MM.1S (cell line): ENCODE results near the gene SNRPA1.

Source experiments
- CTCF ChIP-seq: fragments of 300-600 bp; sonication (generic); IDR thresholded peaks from 2 replicates; pipeline ENCODE4 v1.5.1; 2016; ENCODE audit warnings: antibody characterized with exemption, low read length, mixed read lengths
- EZH2 ChIP-seq: fragments of 300-600 bp; sonication (generic); optimal IDR thresholded peaks from 2 replicates; pipeline ENCODE3; 2017; ENCODE audit warnings: low read depth, mild to moderate bottlenecking, antibody characterized with exemption, low read length, mixed read lengths
- EZH2phosphoT487 ChIP-seq: fragments of 300-600 bp; sonication (generic); IDR thresholded peaks from 2 replicates; pipeline ENCODE4 v1.6.1; 2018; ENCODE audit warnings: antibody characterized with exemption, low read length

GRCh38 chr15:101250341-101250831 is 44.7 kb downstream of the SNRPA1 start:
- no peak for TF ChIP-seq CTCF
- no peak for TF ChIP-seq EZH2
- no peak for TF ChIP-seq EZH2phosphoT487
